Aorta (tissue), 5 donors: ENCODE results near the gene UBXN2A. TPM values are rescaled to one million over a fixed set of nuclear protein-coding genes. Genes with fewer than 3 reads are reported as not detected.
"Not testable (repeated sequence)": the region's sequence is repeated elsewhere in the genome, so short reads cannot be mapped to it uniquely, and the experiment has no call there.

Source experiments
- ATAC-seq: fragments of 200-7000 bp; cut with Tn5 transposase; one replicate; pipeline ENCODE4 v1.9.1; 2022; ENCODE audit warnings: moderate library complexity; ENCODE audit not compliant: low FRiP score
- DNase-seq, 2 donors: peaks; one replicate each; pipeline ENCODE4 v3.0.0-alpha.2; 2020
- H3K27ac ChIP-seq, 2 donors: one replicate each; pipeline ENCODE4 v1.5.1; 2013; ENCODE audit warnings: low read length in 2 of 2, mild to moderate bottlenecking in 2 of 2, moderate library complexity in 2 of 2, control low read depth in 1 of 2, inconsistent platforms in 1 of 2, low read depth in 1 of 2
- H3K27me3 ChIP-seq, 2 donors: one replicate each; pipeline ENCODE4 v1.6.1; 2013; ENCODE audit warnings: control low read depth in 1 of 2, low read length in 1 of 2, mild to moderate bottlenecking in 1 of 2, moderate library complexity in 1 of 2; ENCODE audit not compliant: insufficient read depth in 2 of 2, control insufficient read depth in 1 of 2
- H3K36me3 ChIP-seq, 2 donors: one replicate each; pipeline ENCODE4 v1.6.1; 2013; ENCODE audit warnings: control low read depth in 1 of 2, low read length in 1 of 2, mild to moderate bottlenecking in 1 of 2; ENCODE audit not compliant: insufficient read depth in 2 of 2, control insufficient read depth in 1 of 2
- H3K4me1 ChIP-seq, 2 donors: one replicate each; pipeline ENCODE4 v1.6.1; 2013; ENCODE audit warnings: low read length in 2 of 2, control low read depth in 1 of 2, mild to moderate bottlenecking in 1 of 2, moderate library complexity in 1 of 2; ENCODE audit not compliant: insufficient read depth in 2 of 2, control insufficient read depth in 1 of 2
- H3K4me3 ChIP-seq, 2 donors: one replicate each; pipeline ENCODE4 v1.5.1; 2013; ENCODE audit warnings: low read length in 2 of 2, control low read depth in 1 of 2, mild to moderate bottlenecking in 1 of 2
- H3K9me3 ChIP-seq: one replicate; pipeline ENCODE4 v1.6.1; 2013; ENCODE audit warnings: mild to moderate bottlenecking, low read length; ENCODE audit not compliant: control insufficient read depth
- WGBS, 2 donors: extraction: QIAGEN DNeasy Blood & Tissue Kit; methylation state at CpG; one replicate each; pipeline ENCODE4 v1.1.7; 2013; 5-methylcytosine and 5-hydroxymethylcytosine counted together
- intact Hi-C, 2 donors: fragments of 100-400 bp; cut with DNase I; formaldehyde crosslinking; loops; one replicate each; pipeline versions ENCODE4 v1.14.2 to v1.15.0; 2022
- polyA plus RNA-seq, 2 donors: library from polyadenylated mRNA; stranded (reverse); fragments of 200-250 nt; gene quantifications; one replicate each; pipeline ENCODE4 v1.2.3, GENCODE V29; 2013
- total RNA-seq, 2 donors: library from RNA; stranded (reverse); fragmentation: NEBNext Ultra II Directional; extraction: Animal tissue kit (Norgen Biotek cat#: 25700); gene quantifications; one replicate each; pipeline ENCODE4 v1.2.1, GENCODE V29; 2021
- donor health status: healthy with polysubstance abuse.
- donor health status: Bipolar disorder and iron deficiency.
- donor health status: DM: no; HTN: no; CAD: no.
- donor health status: DM: no; HTN: no; CAD: no.
- donor health status: DM: yes; HTN: yes; CAD: no.

UBXN2A gene
- total and polyA plus RNA-seq, 4 donors, result 10.0 to 19.5 (median 14.2) TPM

DNA sequence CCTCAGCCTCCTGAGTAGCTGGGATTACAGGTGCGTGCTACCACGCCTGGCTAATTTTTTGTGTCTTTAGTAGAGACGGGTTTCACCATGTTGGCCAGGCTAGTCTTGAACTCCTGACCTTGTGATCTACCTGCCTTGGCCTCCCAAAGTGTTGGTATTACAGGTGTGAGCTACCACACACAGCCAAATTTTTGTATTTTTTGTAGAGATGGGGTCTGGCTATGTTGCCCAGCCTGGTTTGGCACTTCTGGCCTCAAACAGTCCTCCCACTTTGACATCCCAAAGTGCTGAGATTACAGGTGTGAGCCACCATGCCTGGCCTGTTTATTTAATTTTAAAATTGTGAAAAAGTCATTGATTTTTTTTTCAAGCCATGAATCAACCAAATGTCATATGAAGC, 12.3 kb downstream of the UBXN2A start:
- DNase-seq, intact Hi-C loops, ATAC-seq, H3K27ac ChIP-seq, H3K4me3 ChIP-seq, H3K4me1 ChIP-seq, H3K27me3 ChIP-seq, H3K36me3 ChIP-seq, H3K9me3 ChIP-seq: not testable (repeated sequence)
- WGBS, 2 donors, result 99% methylated on average over 3 of the region's 3 CpGs

DNA sequence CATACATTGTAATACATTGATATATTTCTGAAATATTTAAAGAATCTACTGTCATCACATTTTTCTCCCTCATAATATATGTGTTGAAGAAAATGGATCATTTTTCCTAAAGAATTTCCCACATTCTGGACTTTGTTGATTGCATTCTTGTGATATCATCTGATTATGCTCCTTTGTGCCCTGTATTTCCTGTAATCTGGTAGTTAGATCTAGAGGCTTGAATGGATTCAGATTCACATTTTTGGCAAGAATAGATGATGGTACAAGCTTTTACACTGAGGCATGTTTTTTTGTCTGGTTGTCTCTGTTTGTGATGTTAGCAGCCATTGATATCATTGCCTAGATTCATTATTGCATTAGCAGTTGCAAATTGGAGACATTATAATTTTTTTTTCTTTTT, 13.4 kb downstream of the UBXN2A start:
- H3K27me3 ChIP-seq, result no peaks in the 10 kb centered on the region
- H3K4me3 ChIP-seq, result no peak overlapping the region
- H3K4me1 ChIP-seq, result no peaks in the 10 kb centered on the region
- ATAC-seq (no peak), DNase-seq (no peak)
- peaks cover 0 to 2% of the 10 kb centered on the region in 2 donors for H3K36me3 ChIP-seq
- no peaks in the 10 kb centered on the region for H3K9me3 ChIP-seq
- H3K27ac ChIP-seq, result no peak overlapping the region
- intact Hi-C loops, result no loop called here

- intact Hi-C loops, result no loop called here
- Histone ChIP-seq H3K27ac (no peak overlapping the region), H3K9me3 (no peaks in the 10 kb centered on the region), H3K4me3 (no peak overlapping the region), H3K4me1 (no peaks in the 10 kb centered on the region), H3K36me3 (peaks cover 0 to 2% of the 10 kb centered on the region in 2 donors), H3K27me3 (no peaks in the 10 kb centered on the region)
- DNase-seq (no peak), ATAC-seq (no peak)
- 58 to 76% methylated on average over 6 of the region's 6 CpGs for WGBS, 2 donors
Measured at GRCh38 chr2:23954325-23955014, 14.2 kb downstream of the UBXN2A start.

DNA sequence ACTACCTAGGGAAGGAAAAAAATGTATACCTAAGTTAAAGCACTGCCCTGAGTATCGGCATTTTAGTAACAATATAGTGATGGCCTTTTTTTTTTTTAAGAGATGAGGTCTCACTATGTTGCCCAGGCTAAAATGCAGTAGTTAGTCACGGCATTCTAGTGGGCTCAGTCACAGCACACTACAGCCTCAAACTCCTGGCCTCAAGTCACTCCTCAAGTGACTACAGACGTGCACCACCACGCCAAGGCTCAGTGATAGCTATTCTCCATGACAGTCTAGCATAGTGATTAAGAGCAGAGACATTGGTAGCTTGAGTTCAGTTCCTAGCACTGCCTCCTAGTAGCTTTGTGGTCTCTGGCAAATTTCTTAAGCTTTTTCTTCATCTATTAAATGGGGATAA, 27.6 kb downstream of the UBXN2A start:
- Histone ChIP-seq H3K4me1 (no peaks in the 10 kb centered on the region), H3K4me3 (no peak overlapping the region), H3K27ac (no peak overlapping the region), H3K36me3 (no peaks in the 10 kb centered on the region), H3K9me3 (no peaks in the 10 kb centered on the region), H3K27me3 (no peaks in the 10 kb centered on the region)
- DNase-seq, result no peak
- ATAC-seq, result no peak
- intact Hi-C loops, result no loop called here
- WGBS, 2 donors, result 96 to 98% methylated on average over 4 of the region's 4 CpGs

GRCh38 chr2:23976883-23977282, 36.6 kb downstream of the UBXN2A start:
- H3K36me3 ChIP-seq, result no peaks in the 10 kb centered on the region
- WGBS, 2 donors, result 97 to 98% methylated on average over 8 of the region's 8 CpGs
- H3K27me3 ChIP-seq, result no peaks in the 10 kb centered on the region
- DNase-seq (no peak), ATAC-seq (no peak)
- no peak overlapping the region for H3K27ac ChIP-seq
- no peaks in the 10 kb centered on the region for H3K4me1 ChIP-seq
- no peaks in the 10 kb centered on the region for H3K9me3 ChIP-seq
- intact Hi-C loops, result no loop called here
- no peak overlapping the region for H3K4me3 ChIP-seq

DNA sequence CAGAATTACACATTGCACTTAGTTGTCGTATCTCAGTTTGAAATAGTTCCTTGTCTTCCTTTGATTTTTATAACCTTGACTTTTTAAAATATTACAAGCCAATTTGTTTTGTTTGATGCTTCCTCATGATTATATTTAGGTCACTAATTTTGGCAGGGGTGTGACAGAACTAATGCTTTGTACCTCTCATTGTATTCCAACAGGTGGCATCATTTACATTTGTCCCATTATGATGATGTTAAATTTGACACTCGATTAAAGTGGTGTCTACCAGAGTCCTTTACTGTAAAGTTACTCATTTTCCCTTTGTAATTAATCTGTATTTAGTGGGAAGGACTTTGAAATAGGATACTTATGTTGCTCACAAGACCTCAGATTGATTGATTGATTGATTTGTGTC, 48.1 kb downstream of the UBXN2A start:
- no peaks in the 10 kb centered on the region for H3K9me3 ChIP-seq
- no peaks in the 10 kb centered on the region for H3K4me1 ChIP-seq
- H3K36me3 ChIP-seq, result no peaks in the 10 kb centered on the region
- intact Hi-C loops, result no loop called here
- H3K27ac ChIP-seq, result no peak overlapping the region
- H3K27me3 ChIP-seq, result no peaks in the 10 kb centered on the region
- DNase-seq, result no peak
- no peak overlapping the region for H3K4me3 ChIP-seq
- ATAC-seq, result no peak
- 69 to 71% methylated on average over 2 of the region's 2 CpGs for WGBS, 2 donors

GRCh38 chr2:23992931-23993330, 52.7 kb downstream of the UBXN2A start:
- DNase-seq (no peak), ATAC-seq (no peak)
- no peaks in the 10 kb centered on the region for H3K36me3 ChIP-seq
- intact Hi-C loops, result no loop called here
- 49 to 60% methylated on average over 1 of the region's 1 CpG for WGBS, 2 donors
- H3K27me3 ChIP-seq, result no peaks in the 10 kb centered on the region
- H3K27ac ChIP-seq, result no peak overlapping the region
- no peaks in the 10 kb centered on the region for H3K4me1 ChIP-seq
- no peaks in the 10 kb centered on the region for H3K9me3 ChIP-seq
- H3K4me3 ChIP-seq, result no peak overlapping the region

DNA sequence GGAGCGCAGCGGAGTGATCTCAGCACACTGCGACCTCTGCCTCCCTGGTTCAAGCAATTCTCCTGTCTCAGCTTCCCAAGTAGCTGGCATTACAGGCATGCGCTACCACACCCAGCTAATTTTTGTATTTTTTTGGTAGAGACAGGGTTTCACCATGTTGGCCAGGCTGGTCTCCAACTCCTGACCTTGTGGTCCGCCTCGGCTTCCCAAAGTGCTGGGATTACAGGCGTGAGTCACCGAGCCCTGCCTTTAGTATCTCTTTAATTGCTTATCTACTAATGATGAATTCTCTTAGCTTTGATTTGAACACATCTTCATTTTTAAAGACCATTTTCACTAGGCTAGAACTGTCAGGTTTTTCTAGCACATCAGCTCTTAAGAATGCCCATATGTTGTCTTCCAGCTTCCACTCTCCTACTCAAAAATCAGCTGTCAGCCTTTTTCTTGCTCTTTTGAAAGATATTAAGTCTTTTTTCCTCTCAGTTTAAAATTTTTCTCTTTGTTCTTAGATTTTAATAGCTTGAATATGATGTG, 53.5 kb downstream of the UBXN2A start:
- DNase-seq (no peak), ATAC-seq (no peak)
- intact Hi-C loops, result no loop called here
- 97 to 98% methylated on average over 8 of the region's 8 CpGs for WGBS, 2 donors
- H3K4me1 ChIP-seq, result no peaks in the 10 kb centered on the region
- H3K36me3 ChIP-seq, result no peaks in the 10 kb centered on the region
- H3K4me3 ChIP-seq, result no peak overlapping the region
- no peaks in the 10 kb centered on the region for H3K9me3 ChIP-seq
- no peak overlapping the region for H3K27ac ChIP-seq
- H3K27me3 ChIP-seq, result no peaks in the 10 kb centered on the region

- Histone ChIP-seq H3K4me1 (no peaks in the 10 kb centered on the region), H3K4me3 (no peak overlapping the region), H3K27me3 (no peaks in the 10 kb centered on the region), H3K9me3 (no peaks in the 10 kb centered on the region), H3K36me3 (no peaks in the 10 kb centered on the region), H3K27ac (no peak overlapping the region)
- intact Hi-C loops, result no loop called here
- WGBS, 2 donors, result 25 to 32% methylated on average over 1 of the region's 1 CpG
- no peak for ATAC-seq
- no peak for DNase-seq
Measured at GRCh38 chr2:23994567-23994966, 54.3 kb downstream of the UBXN2A start.
